Renal cortical epithelial cell (primary cell): ENCODE results near the gene SAGE1. TPM values are rescaled to one million over a fixed set of nuclear protein-coding genes. Genes with fewer than 3 reads are reported as not detected.
"Not testable (repeated sequence)": the region's sequence is repeated elsewhere in the genome, so short reads cannot be mapped to it uniquely, and the experiment has no call there.

Source experiments
- DNase-seq: peaks from one replicate; pipeline ENCODE4 v3.0.0-alpha.2; 2011; ENCODE audit warnings: low read depth
- total RNA-seq: library from RNA; depleted of rRNA; stranded (reverse); fragments of >200 nt; gene quantifications from 2 replicates; pipeline ENCODE4 v1.2.3, GENCODE V29; 2014

The SAGE1 gene
- total RNA-seq = not detected in 2 replicates

- no peak for DNase-seq
Measured at GRCh38 chrX:135893294-135893817, at the start of gene SAGE1, which contains the start of gene CT45A10. TSS of gene SAGE1 (plus strand) at chrX:135893716. CDS start at chrX:135896243, 2,527 bp downstream. TSS of gene CT45A10 (minus strand) at chrX:135893444. CDS start at chrX:135885344, 8,100 bp downstream.

GRCh38 chrX:135854438-135854837 lies 39.1 kb upstream of the SAGE1 start, which contains the start of gene CT45A8:
TSS of gene CT45A8 (minus strand) at chrX:135854538. CDS start at chrX:135850783, 3,755 bp downstream.
- not testable (repeated sequence) for DNase-seq

- DNase-seq = not testable (repeated sequence)
Measured at GRCh38 chrX:135871712-135872111, 21.8 kb upstream of the SAGE1 start, which contains the start of gene CT45A9. TSS of gene CT45A9 (minus strand) at chrX:135871812. CDS start at chrX:135868061, 3,751 bp downstream.

- not testable (repeated sequence) for DNase-seq
Measured at GRCh38 chrX:135882741-135883140, 10.8 kb upstream of the SAGE1 start.

GRCh38 chrX:135888230-135888629 lies 5.3 kb upstream of the SAGE1 start:
- DNase-seq = not testable (repeated sequence)

- not testable (repeated sequence) for DNase-seq
Measured at GRCh38 chrX:135888976-135889375, 4.5 kb upstream of the SAGE1 start.

GRCh38 chrX:135890087-135890585 lies 3.4 kb upstream of the SAGE1 start:
- DNase-seq = no peak

GRCh38 chrX:135892781-135893180 lies 735 bp upstream of the SAGE1 start:
- DNase-seq = no peak

- DNase-seq = no peak
Measured at GRCh38 chrX:135910251-135910650, 16.7 kb downstream of the SAGE1 start.

GRCh38 chrX:135914404-135914803 lies 20.9 kb downstream of the SAGE1 start:
- DNase-seq = no peak

GRCh38 chrX:135920516-135920915 lies 27.0 kb downstream of the SAGE1 start:
- DNase-seq = not testable (repeated sequence)

GRCh38 chrX:135923353-135923752 lies 29.8 kb downstream of the SAGE1 start:
- DNase-seq = no peak

- DNase-seq = no peak
Measured at GRCh38 chrX:135927897-135928296, 34.4 kb downstream of the SAGE1 start.

- peak; percentile 15 for DNase-seq
Measured at GRCh38 chrX:135931644-135932487, 38.4 kb downstream of the SAGE1 start.

- DNase-seq = no peak
Measured at GRCh38 chrX:135944486-135944885, 51.0 kb downstream of the SAGE1 start.

- no peak for DNase-seq
Measured at GRCh38 chrX:135951291-135951690, 57.8 kb downstream of the SAGE1 start.

Other genes starting within 250 kb of the SAGE1 start
- gene CT45A1, start 180.1 kb upstream of the SAGE1 start, total RNA-seq = not detected in 2 replicates
- gene CT45A3, start 125.5 kb upstream of the SAGE1 start, total RNA-seq = not detected in 2 replicates
- not detected in 2 replicates for gene CT45A5, start 108.2 kb upstream of the SAGE1 start, total RNA-seq
- gene CT45A6, start 90.9 kb upstream of the SAGE1 start, total RNA-seq = not detected in 2 replicates
- gene CT45A2, start 73.7 kb upstream of the SAGE1 start, total RNA-seq = not detected in 2 replicates
- gene CT45A7, start 56.4 kb upstream of the SAGE1 start, total RNA-seq = not detected in 2 replicates
- gene CT45A8, start 39.2 kb upstream of the SAGE1 start, total RNA-seq = not detected in 2 replicates
- not detected in 2 replicates for gene CT45A9, start 21.9 kb upstream of the SAGE1 start, total RNA-seq
- not detected in 2 replicates for gene CT45A10, start 272 bp upstream of the SAGE1 start, total RNA-seq
- gene MMGT1, start 80.3 kb downstream of the SAGE1 start, total RNA-seq = 10.2 and 21.0 TPM in 2 replicates
- gene SLC9A6, start 91.7 kb downstream of the SAGE1 start, total RNA-seq = 26.1 and 28.3 TPM in 2 replicates